ENCODE results near the gene STXBP5.

STXBP5 gene

DNA sequence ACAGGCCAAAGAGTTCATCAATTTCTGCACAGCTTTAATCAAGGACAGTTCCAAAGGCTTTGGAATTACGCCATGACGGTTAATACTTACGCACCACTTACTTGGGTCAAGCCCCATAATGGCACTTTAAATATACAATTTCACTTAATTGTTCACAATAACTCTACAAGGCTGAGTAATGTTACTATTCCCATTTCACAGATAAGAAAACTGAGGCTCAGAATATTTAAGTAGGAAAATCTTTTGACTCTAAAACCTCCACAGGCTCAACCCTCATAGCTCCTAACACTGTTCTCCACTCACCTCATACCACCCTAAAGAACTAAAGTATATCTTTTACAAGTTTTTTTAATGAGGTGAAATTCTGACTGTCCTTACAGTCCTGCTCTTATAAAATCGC, 212.4 kb downstream of the STXBP5 start:
- Histone ChIP-seq H3K4me1 (ENCODE audit: control insufficient read depth, insufficient read depth, low read length) (no peaks in the 10 kb centered on the region), H3K4me3 (ENCODE audit: low read length) (no peak overlapping the region), H3K27me3 (ENCODE audit: control insufficient read depth, insufficient read depth, low read length) (no peaks in the 10 kb centered on the region), H3K9me3 (ENCODE audit: control insufficient read depth, low read length) (no peaks in the 10 kb centered on the region), H3K36me3 (ENCODE audit: control insufficient read depth, insufficient read depth, low read length) (no peaks in the 10 kb centered on the region), H3K9ac (ENCODE audit: low read length) (no peak overlapping the region)

DNA sequence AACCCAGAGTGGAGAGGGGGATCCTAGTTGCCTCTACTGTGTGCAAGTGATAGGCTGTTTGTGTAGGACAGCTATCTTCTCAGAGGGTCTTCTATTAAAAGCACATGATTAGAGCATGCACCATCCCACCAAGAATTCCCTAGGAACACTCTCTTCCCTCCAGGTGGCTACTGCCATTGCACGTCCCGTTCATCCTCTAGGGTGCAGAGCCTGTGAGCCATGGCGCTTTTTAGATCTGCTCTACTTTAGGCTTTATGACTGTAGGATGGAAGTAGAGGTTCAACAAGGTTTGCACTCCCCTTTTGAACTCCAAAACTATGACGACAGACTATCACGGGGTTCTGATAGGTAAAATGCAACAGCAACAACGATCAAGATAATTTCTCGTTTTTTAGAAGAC, 213.7 kb downstream of the STXBP5 start:
- H3K4me3 ChIP-seq (ENCODE audit: low read length) = no peak overlapping the region

DNA sequence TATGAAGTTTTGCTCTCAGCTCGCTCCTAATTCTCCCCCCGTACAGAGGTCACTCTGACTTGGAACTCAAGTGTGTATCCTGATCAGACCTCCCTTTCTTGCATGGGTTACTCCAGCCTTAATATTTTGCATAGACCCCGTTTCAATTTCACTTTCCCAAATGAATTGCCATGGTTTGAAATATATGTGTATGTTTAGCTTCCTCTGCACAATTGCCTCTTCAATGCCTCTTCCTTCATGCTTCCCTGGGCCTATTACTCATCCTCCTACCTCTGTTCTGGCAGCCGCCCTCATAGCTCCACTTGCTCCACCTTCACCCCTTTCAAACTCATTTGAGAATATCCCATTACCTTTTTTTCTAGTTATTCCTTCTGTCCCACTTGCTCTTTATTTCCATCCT, 214.3 kb downstream of the STXBP5 start:
- H3K36me3 ChIP-seq (ENCODE audit: control insufficient read depth, insufficient read depth, low read length) = no peaks in the 10 kb centered on the region
- no peaks in the 10 kb centered on the region for H3K4me1 ChIP-seq (ENCODE audit: control insufficient read depth, insufficient read depth, low read length)
- no peaks in the 10 kb centered on the region for H3K9me3 ChIP-seq (ENCODE audit: control insufficient read depth, low read length)
- H3K27me3 ChIP-seq (ENCODE audit: control insufficient read depth, insufficient read depth, low read length) = no peaks in the 10 kb centered on the region
- H3K4me3 ChIP-seq (ENCODE audit: low read length) = no peak overlapping the region
- H3K9ac ChIP-seq (ENCODE audit: low read length) = no peak overlapping the region

More for the DNA sequence above, 213.7 kb downstream of the STXBP5 start:
- H3K9ac ChIP-seq (ENCODE audit: low read length) = no peak overlapping the region
- H3K36me3 ChIP-seq (ENCODE audit: control insufficient read depth, insufficient read depth, low read length) = no peaks in the 10 kb centered on the region
- H3K4me1 ChIP-seq (ENCODE audit: control insufficient read depth, insufficient read depth, low read length) = no peaks in the 10 kb centered on the region
- no peaks in the 10 kb centered on the region for H3K27me3 ChIP-seq (ENCODE audit: control insufficient read depth, insufficient read depth, low read length)
- H3K9me3 ChIP-seq (ENCODE audit: control insufficient read depth, low read length) = no peaks in the 10 kb centered on the region

DNA sequence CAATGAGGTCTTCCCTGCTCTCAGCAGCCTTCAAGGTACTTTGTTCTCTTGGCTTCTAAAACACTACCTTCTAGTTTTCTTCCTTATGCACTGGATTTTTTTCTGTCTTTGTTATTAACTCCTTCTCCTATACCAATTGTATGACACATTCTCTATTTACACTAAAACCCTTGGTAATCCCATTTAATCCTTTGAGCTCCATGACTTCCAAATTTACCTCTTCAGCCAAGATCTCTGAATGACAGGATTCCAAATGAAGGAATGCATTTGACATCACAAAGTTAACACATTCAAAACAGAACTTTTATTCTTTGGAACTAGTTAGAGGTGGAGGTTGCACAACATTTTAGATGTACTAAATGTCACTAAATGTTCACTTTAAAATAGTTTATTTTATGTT, 217.7 kb downstream of the STXBP5 start:
- H3K4me1 ChIP-seq (ENCODE audit: control insufficient read depth, insufficient read depth, low read length) = no peaks in the 10 kb centered on the region
- no peak overlapping the region for H3K4me3 ChIP-seq (ENCODE audit: low read length)
- H3K9ac ChIP-seq (ENCODE audit: low read length) = no peak overlapping the region
- no peaks in the 10 kb centered on the region for H3K9me3 ChIP-seq (ENCODE audit: control insufficient read depth, low read length)
- no peaks in the 10 kb centered on the region for H3K27me3 ChIP-seq (ENCODE audit: control insufficient read depth, insufficient read depth, low read length)
- H3K36me3 ChIP-seq (ENCODE audit: control insufficient read depth, insufficient read depth, low read length) = no peaks in the 10 kb centered on the region

DNA sequence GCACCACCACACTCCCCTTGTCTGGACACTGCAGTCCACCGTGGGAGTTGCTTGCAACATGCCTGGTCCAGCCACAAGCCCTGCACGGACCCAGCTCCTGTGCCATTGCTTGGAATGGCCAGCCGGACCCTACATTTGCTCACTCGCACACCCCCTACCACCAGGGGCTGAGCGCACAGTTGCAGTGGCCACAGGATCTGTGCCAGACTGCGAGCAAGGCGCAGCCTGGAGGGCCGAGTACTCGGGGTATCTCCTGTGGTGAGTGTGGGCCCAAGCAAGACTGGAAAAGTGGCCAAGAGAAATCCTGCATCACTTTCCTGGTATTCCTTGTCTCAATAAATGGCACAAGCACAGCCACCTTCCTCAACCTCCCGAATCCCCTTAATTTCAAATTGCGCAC, 218.9 kb downstream of the STXBP5 start:
- Histone ChIP-seq H3K27me3 (ENCODE audit: control insufficient read depth, insufficient read depth, low read length) (no peaks in the 10 kb centered on the region), H3K9ac (ENCODE audit: low read length) (no peak overlapping the region), H3K4me3 (ENCODE audit: low read length) (no peak overlapping the region), H3K36me3 (ENCODE audit: control insufficient read depth, insufficient read depth, low read length) (no peaks in the 10 kb centered on the region), H3K9me3 (ENCODE audit: control insufficient read depth, low read length) (no peaks in the 10 kb centered on the region), H3K4me1 (ENCODE audit: control insufficient read depth, insufficient read depth, low read length) (no peaks in the 10 kb centered on the region)

DNA sequence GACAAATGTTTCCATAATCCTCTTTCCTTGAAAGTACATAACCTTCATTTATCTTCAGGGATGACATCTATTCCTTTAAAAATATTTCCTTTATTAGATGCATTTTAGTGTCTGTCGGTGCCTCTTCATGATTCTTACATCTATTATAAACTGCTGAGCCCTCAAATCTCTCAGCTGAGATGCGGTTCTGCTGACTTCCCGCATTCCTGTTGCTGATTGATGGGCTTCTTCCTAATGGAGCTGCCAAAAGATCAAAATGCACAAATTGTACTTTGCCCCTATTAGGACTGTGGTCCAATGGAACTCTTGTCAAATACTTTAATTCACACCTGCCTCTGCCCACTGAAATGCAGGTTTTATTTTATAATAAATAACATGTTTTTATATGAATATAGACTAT, 225.6 kb downstream of the STXBP5 start:
- Histone ChIP-seq H3K9ac (ENCODE audit: low read length) (no peak overlapping the region), H3K27me3 (ENCODE audit: control insufficient read depth, insufficient read depth, low read length) (no peaks in the 10 kb centered on the region), H3K4me3 (ENCODE audit: low read length) (no peak overlapping the region), H3K4me1 (ENCODE audit: control insufficient read depth, insufficient read depth, low read length) (no peaks in the 10 kb centered on the region), H3K9me3 (ENCODE audit: control insufficient read depth, low read length) (no peaks in the 10 kb centered on the region), H3K36me3 (ENCODE audit: control insufficient read depth, insufficient read depth, low read length) (no peaks in the 10 kb centered on the region)

DNA sequence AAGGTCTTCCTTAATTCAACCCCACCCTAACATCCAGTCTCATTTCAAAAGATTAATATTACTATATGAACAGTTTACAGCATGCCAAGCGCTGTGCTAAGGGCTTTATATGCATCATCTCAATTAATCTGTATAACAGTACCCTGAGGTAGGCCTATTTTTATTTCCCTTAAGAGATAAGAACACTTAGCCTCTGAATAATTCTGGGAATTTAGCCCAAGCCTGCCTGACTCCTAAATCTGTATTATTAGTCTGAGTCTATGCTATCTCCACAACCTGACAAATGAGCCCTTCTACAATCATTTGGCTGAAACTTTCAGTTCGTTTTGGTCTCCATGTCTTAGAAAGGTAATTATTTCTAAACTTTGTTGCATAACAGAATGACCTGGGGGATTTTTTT, 226.6 kb downstream of the STXBP5 start:
- Histone ChIP-seq H3K9ac (ENCODE audit: low read length) (no peak overlapping the region), H3K4me1 (ENCODE audit: control insufficient read depth, insufficient read depth, low read length) (no peaks in the 10 kb centered on the region), H3K36me3 (ENCODE audit: control insufficient read depth, insufficient read depth, low read length) (no peaks in the 10 kb centered on the region), H3K4me3 (ENCODE audit: low read length) (no peak overlapping the region), H3K9me3 (ENCODE audit: control insufficient read depth, low read length) (no peaks in the 10 kb centered on the region), H3K27me3 (ENCODE audit: control insufficient read depth, insufficient read depth, low read length) (no peaks in the 10 kb centered on the region)

DNA sequence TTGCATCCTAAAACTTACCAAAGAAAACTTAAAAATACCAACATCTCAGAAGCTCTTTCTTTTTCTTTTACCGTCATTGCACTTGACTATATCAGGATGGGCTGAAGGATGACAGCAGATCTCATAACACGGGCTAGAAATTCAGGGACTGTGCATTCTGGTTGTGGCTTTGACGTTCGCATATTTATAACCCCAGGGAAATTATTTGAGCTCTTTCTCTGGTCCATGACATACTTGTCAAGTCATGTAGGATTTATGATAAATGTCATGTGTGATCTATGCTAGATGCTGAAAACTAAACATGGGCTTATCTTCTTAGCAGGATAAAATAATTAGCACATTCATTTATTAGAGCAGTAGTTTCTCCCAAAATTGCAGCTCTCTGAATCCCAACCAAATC, 229.9 kb downstream of the STXBP5 start:
- Histone ChIP-seq H3K4me1 (ENCODE audit: control insufficient read depth, insufficient read depth, low read length) (no peaks in the 10 kb centered on the region), H3K9ac (ENCODE audit: low read length) (no peak overlapping the region), H3K4me3 (ENCODE audit: low read length) (no peak overlapping the region), H3K36me3 (ENCODE audit: control insufficient read depth, insufficient read depth, low read length) (no peaks in the 10 kb centered on the region), H3K27me3 (ENCODE audit: control insufficient read depth, insufficient read depth, low read length) (no peaks in the 10 kb centered on the region), H3K9me3 (ENCODE audit: control insufficient read depth, low read length) (no peaks in the 10 kb centered on the region)

DNA sequence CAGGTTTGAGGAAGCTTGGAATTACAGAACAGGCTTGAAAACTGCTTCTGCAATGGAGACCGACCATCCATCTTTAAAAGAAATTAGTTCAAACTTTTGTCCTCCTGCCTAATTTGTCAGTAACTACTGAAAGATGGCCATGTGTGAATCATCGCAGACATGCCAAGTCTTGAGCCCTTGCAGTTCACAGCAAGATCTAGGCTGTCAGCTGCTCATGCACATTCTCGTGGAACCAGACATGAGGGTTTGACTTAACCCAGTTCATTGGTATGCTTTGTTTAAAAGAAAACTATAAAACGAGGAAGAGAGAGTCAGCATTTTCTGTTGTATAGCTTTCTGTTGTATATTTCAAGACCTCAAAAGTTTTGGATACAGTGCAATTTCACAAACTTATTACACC, 230.3 kb downstream of the STXBP5 start:
- no peaks in the 10 kb centered on the region for H3K4me1 ChIP-seq (ENCODE audit: control insufficient read depth, insufficient read depth, low read length)
- no peak overlapping the region for H3K4me3 ChIP-seq (ENCODE audit: low read length)
- no peaks in the 10 kb centered on the region for H3K36me3 ChIP-seq (ENCODE audit: control insufficient read depth, insufficient read depth, low read length)
- no peaks in the 10 kb centered on the region for H3K27me3 ChIP-seq (ENCODE audit: control insufficient read depth, insufficient read depth, low read length)
- H3K9ac ChIP-seq (ENCODE audit: low read length) = no peak overlapping the region
- H3K9me3 ChIP-seq (ENCODE audit: control insufficient read depth, low read length) = no peaks in the 10 kb centered on the region

DNA sequence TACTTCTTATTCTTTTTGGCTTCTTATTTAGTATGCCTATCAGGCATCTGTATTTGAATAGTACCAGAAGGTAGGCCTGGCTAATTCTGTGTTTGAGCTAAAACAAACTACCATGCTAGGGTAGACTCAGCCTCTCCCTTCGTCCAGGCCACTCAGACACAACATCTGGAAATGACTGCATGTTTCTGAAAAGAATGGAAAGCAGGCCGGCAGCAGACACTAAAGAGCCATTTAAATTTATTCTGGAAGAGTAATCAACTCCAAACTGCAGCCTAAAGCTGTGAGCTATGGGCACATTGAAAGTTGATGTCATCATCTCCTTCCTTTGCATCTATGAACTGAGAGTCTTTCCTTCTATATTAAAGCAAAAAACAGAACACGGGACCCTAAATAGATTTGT, 233.4 kb downstream of the STXBP5 start:
- H3K4me3 ChIP-seq (ENCODE audit: low read length) = no peak overlapping the region
- no peaks in the 10 kb centered on the region for H3K36me3 ChIP-seq (ENCODE audit: control insufficient read depth, insufficient read depth, low read length)
- H3K9ac ChIP-seq (ENCODE audit: low read length) = no peak overlapping the region
- no peaks in the 10 kb centered on the region for H3K27me3 ChIP-seq (ENCODE audit: control insufficient read depth, insufficient read depth, low read length)
- H3K9me3 ChIP-seq (ENCODE audit: control insufficient read depth, low read length) = no peaks in the 10 kb centered on the region
- no peaks in the 10 kb centered on the region for H3K4me1 ChIP-seq (ENCODE audit: control insufficient read depth, insufficient read depth, low read length)

DNA sequence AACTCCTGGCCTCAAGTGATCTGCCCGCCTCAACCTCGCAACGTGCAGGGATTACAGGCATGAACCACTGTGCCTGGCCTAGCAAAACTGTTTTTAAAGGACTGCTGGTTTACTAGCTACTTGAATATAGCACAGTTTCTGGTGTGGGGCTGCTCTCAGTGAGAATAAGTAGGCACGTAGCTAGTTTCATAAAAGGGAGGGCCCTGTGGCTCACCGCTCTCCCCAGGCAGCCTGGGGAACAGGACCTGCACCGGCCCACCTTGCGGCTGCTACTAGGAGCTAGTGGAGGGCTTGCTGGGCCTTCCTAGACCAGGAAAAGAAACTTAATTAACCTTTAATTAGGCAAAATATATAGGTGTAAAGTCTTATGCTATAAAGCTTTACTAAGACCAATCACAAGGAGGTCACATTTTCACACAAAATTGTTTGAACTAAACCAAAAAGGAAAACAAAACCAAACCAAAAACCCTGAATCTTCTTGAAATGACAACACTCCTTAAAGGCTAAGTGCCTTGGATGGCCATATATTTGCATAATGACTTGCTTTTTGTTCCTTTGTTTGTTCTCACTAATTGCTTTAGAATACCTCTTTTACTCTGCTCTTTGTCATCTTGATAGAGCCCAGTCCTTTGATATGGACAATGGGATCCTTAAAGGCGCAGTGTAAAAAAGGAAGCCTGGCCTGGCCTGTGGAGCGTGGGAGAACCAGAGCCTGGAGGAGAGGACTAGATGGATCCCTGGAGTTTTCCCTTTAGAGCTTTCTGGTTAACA, 234.7 kb downstream of the STXBP5 start:
- Histone ChIP-seq H3K4me3 (ENCODE audit: low read length) (no peak overlapping the region), H3K4me1 (ENCODE audit: control insufficient read depth, insufficient read depth, low read length) (no peaks in the 10 kb centered on the region), H3K36me3 (ENCODE audit: control insufficient read depth, insufficient read depth, low read length) (no peaks in the 10 kb centered on the region), H3K9ac (ENCODE audit: low read length) (no peak overlapping the region), H3K27me3 (ENCODE audit: control insufficient read depth, insufficient read depth, low read length) (no peaks in the 10 kb centered on the region), H3K9me3 (ENCODE audit: control insufficient read depth, low read length) (no peaks in the 10 kb centered on the region)
